Caco-2 (cell line): ENCODE measurements around the gene NUP35. TPM values are rescaled to one million over a fixed set of nuclear protein-coding genes. Genes with fewer than 3 reads are reported as not detected.

Source experiments
- BruUV-seq: library from RNA; stranded (reverse); fragments of 400-500 nt; replicated peaks from 2 replicates; lab custom pipeline; 2021; lab: Mats Ljungman, UMichigan
- CTCF ChIA-PET: fragments of 300-600 bp; sonication (Branson Sonifier 250); formaldehyde crosslinking; loops from one replicate; lab custom pipeline; 2022; ENCODE audit warnings: antibody characterized with exemption; lab: Charles Lee
- POLR2A ChIA-PET: fragments of 300-600 bp; sonication (Branson Sonifier 250); formaldehyde crosslinking; loops from one replicate; lab custom pipeline; 2022; ENCODE audit warnings: antibody characterized with exemption; lab: Charles Lee
- DNase-seq, 2 experiments: peaks; one replicate each; pipeline versions ENCODE4 v3.0.0 to v3.0.0-alpha.2; 2020 to 2022
- H3K27me3 ChIP-seq: replicated peaks from 2 replicates; pipeline ENCODE4 v1.6.0; 2011; ENCODE audit warnings: low read length; ENCODE audit not compliant: control insufficient read depth, insufficient read depth
- H3K36me3 ChIP-seq: 2 replicates; pipeline ENCODE4 v1.5.1; 2011; ENCODE audit warnings: low read length; ENCODE audit not compliant: control insufficient read depth, insufficient read depth
- H3K4me1 ChIP-seq: fragments of 250-450 bp; sonication (Bioruptor Pico); 2 replicates; pipeline ENCODE4 v1.5.1; 2020; ENCODE audit warnings: mild to moderate bottlenecking
- H3K4me3 ChIP-seq: 2 replicates; pipeline ENCODE4 v1.5.1; 2011; ENCODE audit warnings: low read depth, mild to moderate bottlenecking, control low read depth, low read length
- H3K9me3 ChIP-seq: fragments of 250-450 bp; sonication (Bioruptor Pico); 2 replicates; pipeline ENCODE4 v1.5.1; 2020; ENCODE audit warnings: mild to moderate bottlenecking, moderate library complexity
- H3K27ac Mint-ChIP-seq: one replicate; pipeline ENCODE4 v1.8.0; 2022; ENCODE audit warnings: mixed read lengths; ENCODE audit not compliant: unreplicated experiment
- H3K27me3 Mint-ChIP-seq: one replicate; pipeline ENCODE4 v1.8.0; 2022; ENCODE audit warnings: mixed read lengths; ENCODE audit not compliant: insufficient read depth, unreplicated experiment
- H3K36me3 Mint-ChIP-seq: one replicate; pipeline ENCODE4 v1.8.0; 2022; ENCODE audit warnings: mild to moderate bottlenecking, mixed read lengths; ENCODE audit not compliant: insufficient read depth, unreplicated experiment
- H3K4me1 Mint-ChIP-seq: one replicate; pipeline ENCODE4 v1.8.0; 2022; ENCODE audit warnings: low read depth, mixed read lengths; ENCODE audit not compliant: unreplicated experiment
- H3K4me3 Mint-ChIP-seq: one replicate; pipeline ENCODE4 v1.8.0; 2022; ENCODE audit warnings: mild to moderate bottlenecking, moderate library complexity, mixed read lengths; ENCODE audit not compliant: unreplicated experiment
- H3K9me3 Mint-ChIP-seq: one replicate; pipeline ENCODE4 v1.8.0; 2022; ENCODE audit warnings: mixed read lengths; ENCODE audit not compliant: unreplicated experiment
- intact Hi-C: fragments of 100-400 bp; cut with micrococcal nuclease; formaldehyde crosslinking; loops from one replicate; pipeline ENCODE4 v1.10.0; 2022; ENCODE audit not compliant: unreplicated experiment
- total RNA-seq: library from RNA; stranded (reverse); gene quantifications from 2 replicates; pipeline ENCODE4 v1.2.3, GENCODE V29; 2022
- TF ChIP-seq, protein P1 (sequence below), 2 experiments: fragments of 200-600 bp in 1 of 2; IDR thresholded peaks; 1 replicate in 1 of 2; 2 replicates in 1 of 2; pipeline versions ENCODE4 v1.5.1 to v1.8.0; 2011 to 2022; ENCODE audit warnings: antibody characterized with exemption in 1 of 2, control low read depth in 1 of 2, inconsistent platforms in 1 of 2, low read depth in 1 of 2, low read length in 1 of 2, mild to moderate bottlenecking in 1 of 2, moderate library complexity in 1 of 2; ENCODE audit not compliant: insufficient read depth in 1 of 2, severe bottlenecking in 1 of 2, unreplicated experiment in 1 of 2

The NUP35 gene
- total RNA-seq, 1 experiment from 2014 or later, result 34.7 TPM

DNA sequence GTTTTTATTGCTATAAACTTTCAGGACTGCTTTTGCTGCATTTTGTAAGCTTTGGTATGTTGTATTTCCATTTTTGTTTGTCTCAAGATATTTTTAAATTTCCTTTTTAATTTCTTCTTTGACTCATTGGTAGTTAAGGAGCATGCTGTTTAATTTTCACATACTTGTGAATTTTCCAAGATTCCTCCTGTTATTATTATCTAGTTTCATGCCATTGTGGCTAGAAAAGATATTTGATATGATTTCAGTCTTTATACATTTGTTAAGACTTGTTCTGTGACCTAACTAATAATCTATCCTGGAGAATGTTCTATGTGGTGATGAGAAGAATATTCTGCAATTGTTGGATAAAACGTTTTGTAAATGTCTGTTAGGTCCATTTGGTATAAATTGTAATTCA is 62.1 kb downstream of the NUP35 start:
- POLR2A ChIA-PET, result no interaction called here
- intact Hi-C loops, result no loop called here
- Mint-ChIP-seq H3K27ac (no peak overlapping the region), H3K4me1 (no peaks in the 10 kb centered on the region), H3K36me3 (peaks cover 69% of the 10 kb centered on the region), H3K27me3 (no peaks in the 10 kb centered on the region), H3K9me3 (peaks cover 20% of the 10 kb centered on the region), H3K4me3 (no peak overlapping the region)
- Histone ChIP-seq H3K36me3 (peaks cover 2% of the 10 kb centered on the region), H3K9me3 (no peaks in the 10 kb centered on the region), H3K4me3 (no peak overlapping the region), H3K27me3 (no peaks in the 10 kb centered on the region), H3K4me1 (no peaks in the 10 kb centered on the region)
- TF ChIP-seq, protein P1, sequence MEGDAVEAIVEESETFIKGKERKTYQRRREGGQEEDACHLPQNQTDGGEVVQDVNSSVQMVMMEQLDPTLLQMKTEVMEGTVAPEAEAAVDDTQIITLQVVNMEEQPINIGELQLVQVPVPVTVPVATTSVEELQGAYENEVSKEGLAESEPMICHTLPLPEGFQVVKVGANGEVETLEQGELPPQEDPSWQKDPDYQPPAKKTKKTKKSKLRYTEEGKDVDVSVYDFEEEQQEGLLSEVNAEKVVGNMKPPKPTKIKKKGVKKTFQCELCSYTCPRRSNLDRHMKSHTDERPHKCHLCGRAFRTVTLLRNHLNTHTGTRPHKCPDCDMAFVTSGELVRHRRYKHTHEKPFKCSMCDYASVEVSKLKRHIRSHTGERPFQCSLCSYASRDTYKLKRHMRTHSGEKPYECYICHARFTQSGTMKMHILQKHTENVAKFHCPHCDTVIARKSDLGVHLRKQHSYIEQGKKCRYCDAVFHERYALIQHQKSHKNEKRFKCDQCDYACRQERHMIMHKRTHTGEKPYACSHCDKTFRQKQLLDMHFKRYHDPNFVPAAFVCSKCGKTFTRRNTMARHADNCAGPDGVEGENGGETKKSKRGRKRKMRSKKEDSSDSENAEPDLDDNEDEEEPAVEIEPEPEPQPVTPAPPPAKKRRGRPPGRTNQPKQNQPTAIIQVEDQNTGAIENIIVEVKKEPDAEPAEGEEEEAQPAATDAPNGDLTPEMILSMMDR (IDR thresholded peaks at IDR 0.05; ENCODE audit: insufficient read depth in 1 of 2, low read depth in 1 of 2, low read length in 1 of 2, severe bottlenecking in 1 of 2, unreplicated experiment in 1 of 2), result no peak
- CTCF ChIA-PET, result no interaction called here
- no peak for DNase-seq
- BruUV-seq, result no TSS peak

DNA sequence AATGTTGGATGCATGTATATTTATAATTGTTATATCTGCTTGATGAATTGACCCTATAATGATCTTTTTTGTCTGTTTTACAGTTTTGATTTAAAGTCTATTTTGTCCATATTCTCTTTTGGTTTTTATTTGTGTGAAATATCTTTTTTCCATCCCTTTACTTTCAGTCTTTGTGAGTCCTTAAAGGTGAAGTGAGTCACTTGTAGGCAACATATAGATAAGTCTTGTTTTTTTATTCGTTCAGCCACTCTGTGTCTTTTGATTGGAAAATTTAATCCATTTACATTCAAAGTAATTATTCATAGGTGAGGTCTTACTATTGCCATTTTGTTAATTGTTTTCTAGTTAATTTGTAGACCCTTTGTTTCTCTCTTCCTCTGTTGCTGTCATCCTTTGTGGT is 62.5 kb downstream of the NUP35 start:
- H3K4me3 Mint-ChIP-seq, result no peak overlapping the region
- ChIA-PET CTCF (no interaction called here), POLR2A (no interaction called here)
- no peak overlapping the region for H3K27ac Mint-ChIP-seq
- intact Hi-C loops, result no loop called here
- Histone ChIP-seq H3K4me3 (no peak overlapping the region), H3K9me3 (no peaks in the 10 kb centered on the region), H3K27me3 (no peaks in the 10 kb centered on the region), H3K36me3 (peaks cover 2% of the 10 kb centered on the region), H3K4me1 (no peaks in the 10 kb centered on the region)
- H3K36me3 Mint-ChIP-seq, result peaks cover 69% of the 10 kb centered on the region
- DNase-seq, result no peak
- BruUV-seq, result no TSS peak
- peaks cover 20% of the 10 kb centered on the region for H3K9me3 Mint-ChIP-seq
- H3K4me1 Mint-ChIP-seq, result no peaks in the 10 kb centered on the region
- H3K27me3 Mint-ChIP-seq, result no peaks in the 10 kb centered on the region
- TF ChIP-seq, protein P1 (IDR thresholded peaks at IDR 0.05; ENCODE audit: insufficient read depth in 1 of 2, low read depth in 1 of 2, low read length in 1 of 2, severe bottlenecking in 1 of 2, unreplicated experiment in 1 of 2), result no peak

DNA sequence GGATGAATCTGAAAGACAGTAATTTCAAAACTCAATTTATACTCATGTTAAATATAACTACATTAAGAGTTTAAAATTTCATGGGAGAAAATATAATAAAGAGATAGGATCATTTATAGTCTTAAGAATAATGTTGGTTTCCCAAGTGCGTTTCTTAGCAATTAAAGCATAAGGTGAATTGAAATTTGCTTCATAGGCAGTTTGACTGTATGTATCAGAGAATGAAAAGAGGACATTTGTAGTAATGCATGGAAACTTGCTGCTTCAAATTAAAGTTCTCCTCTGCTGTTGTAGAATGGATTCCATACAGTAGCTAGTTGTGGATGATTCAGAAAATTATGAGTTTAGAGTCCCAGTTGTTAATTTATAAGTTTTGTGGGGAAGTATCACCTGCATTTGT is 68.1 kb downstream of the NUP35 start:
- Mint-ChIP-seq H3K4me3 (no peak overlapping the region), H3K9me3 (no peaks in the 10 kb centered on the region), H3K36me3 (peaks cover 35% of the 10 kb centered on the region), H3K27ac (no peak overlapping the region), H3K27me3 (no peaks in the 10 kb centered on the region), H3K4me1 (no peaks in the 10 kb centered on the region)
- H3K4me3 ChIP-seq, result no peak overlapping the region
- BruUV-seq, result no TSS peak
- ChIA-PET POLR2A (no interaction called here), CTCF (no interaction called here)
- no peaks in the 10 kb centered on the region for H3K9me3 ChIP-seq
- intact Hi-C loops, result no loop called here
- H3K4me1 ChIP-seq, result no peaks in the 10 kb centered on the region
- no peak for DNase-seq
- no peaks in the 10 kb centered on the region for H3K36me3 ChIP-seq
- TF ChIP-seq, protein P1 (IDR thresholded peaks at IDR 0.05; ENCODE audit: insufficient read depth in 1 of 2, low read depth in 1 of 2, low read length in 1 of 2, severe bottlenecking in 1 of 2, unreplicated experiment in 1 of 2), result no peak
- H3K27me3 ChIP-seq, result no peaks in the 10 kb centered on the region
